Hepatocyte (in vitro differentiated cells): ENCODE results near the gene TBCD. TPM values are rescaled to one million over a fixed set of nuclear protein-coding genes. Genes with fewer than 3 reads are reported as not detected.
"Not testable (repeated sequence)": the region's sequence is repeated elsewhere in the genome, so short reads cannot be mapped to it uniquely, and the experiment has no call there.

Experiments
- DNase-seq: peaks from one replicate; pipeline ENCODE4 v3.0.0-alpha.2; 2016; ENCODE audit warnings: low spot score
- H2AFZ ChIP-seq: fragments of 200-600 bp; sonication (generic); 2 replicates; pipeline ENCODE4 v1.6.0; 2016; ENCODE audit warnings: antibody characterized with exemption, mild to moderate bottlenecking
- H3K27ac ChIP-seq: fragments of 200-600 bp; sonication (generic); 2 replicates; pipeline ENCODE4 v1.5.1; 2016; ENCODE audit warnings: mild to moderate bottlenecking
- H3K27me3 ChIP-seq: fragments of 200-600 bp; sonication (generic); 2 replicates; pipeline ENCODE4 v1.6.1; 2016
- H3K36me3 ChIP-seq: fragments of 200-600 bp; sonication (generic); replicated peaks from 2 replicates; pipeline ENCODE4 v1.5.1; 2016; ENCODE audit warnings: low read depth; ENCODE audit not compliant: insufficient read depth
- H3K4me1 ChIP-seq: fragments of 200-600 bp; sonication (generic); 2 replicates; pipeline ENCODE4 v1.5.1; 2016; ENCODE audit warnings: mild to moderate bottlenecking, moderate library complexity; ENCODE audit not compliant: insufficient read depth
- H3K4me2 ChIP-seq: fragments of 200-600 bp; sonication (generic); 2 replicates; pipeline ENCODE4 v1.6.0; 2016
- H3K4me3 ChIP-seq: fragments of 200-600 bp; sonication (generic); 2 replicates; pipeline ENCODE4 v1.5.1; 2016; ENCODE audit warnings: mild to moderate bottlenecking
- H3K79me2 ChIP-seq: fragments of 200-600 bp; sonication (generic); 2 replicates; pipeline ENCODE4 v1.6.0; 2017; ENCODE audit warnings: mild to moderate bottlenecking
- H3K9me2 ChIP-seq: fragments of 200-600 bp; sonication (generic); replicated peaks from 2 replicates; pipeline ENCODE4 v1.6.0; 2017; ENCODE audit warnings: mild to moderate bottlenecking; ENCODE audit not compliant: insufficient read depth
- H3K9me3 ChIP-seq: fragments of 200-600 bp; sonication (generic); 2 replicates; pipeline ENCODE4 v1.5.1; 2016; ENCODE audit warnings: low read depth, mild to moderate bottlenecking
- H4K20me1 ChIP-seq: fragments of 200-600 bp; sonication (generic); 2 replicates; pipeline ENCODE4 v1.6.0; 2016; ENCODE audit warnings: mild to moderate bottlenecking; ENCODE audit not compliant: insufficient read depth, poor library complexity, severe bottlenecking
- EZH2 ChIP-seq: fragments of 200-600 bp; sonication (generic); IDR thresholded peaks from 2 replicates; pipeline ENCODE4 v1.6.1; 2016; ENCODE audit warnings: antibody characterized with exemption, mild to moderate bottlenecking, borderline replicate concordance
- EZH2phosphoT487 ChIP-seq: fragments of 200-600 bp; sonication (generic); IDR thresholded peaks from one replicate; pipeline ENCODE4 v1.6.1; 2018; ENCODE audit warnings: antibody characterized with exemption, mild to moderate bottlenecking, low read depth, moderate library complexity; ENCODE audit not compliant: unreplicated experiment, severe bottlenecking
- WGBS: methylation state at CpG from one replicate; pipeline ENCODE4 v1.1.6; 2016; ENCODE audit warnings: low lambda C conversion rate; ENCODE audit errors: missing lambda C conversion rate; 5-methylcytosine and 5-hydroxymethylcytosine counted together
- polyA plus RNA-seq: library from polyadenylated mRNA; unstranded; fragments of >200 nt; fragmentation: Nextera tagmentation; extraction: Ambion mirVana; gene quantifications from 2 replicates; pipeline ENCODE4 v1.2.1, GENCODE V29; 2016
- total RNA-seq: library from RNA; depleted of rRNA; stranded (reverse); fragments of >200 nt; gene quantifications from 2 replicates; pipeline ENCODE4 v1.2.3, GENCODE V29; 2014
- TF ChIP-seq, protein P1 (sequence below): fragments of 200-600 bp; sonication (generic); IDR thresholded peaks from 2 replicates; pipeline ENCODE4 v1.5.1; 2016; ENCODE audit warnings: antibody characterized with exemption, mild to moderate bottlenecking; ENCODE audit not compliant: poor library complexity

The TBCD gene
- total and polyA plus RNA-seq, 2 experiments from 2014 or later = 24.5 to 41.5 TPM

DNA sequence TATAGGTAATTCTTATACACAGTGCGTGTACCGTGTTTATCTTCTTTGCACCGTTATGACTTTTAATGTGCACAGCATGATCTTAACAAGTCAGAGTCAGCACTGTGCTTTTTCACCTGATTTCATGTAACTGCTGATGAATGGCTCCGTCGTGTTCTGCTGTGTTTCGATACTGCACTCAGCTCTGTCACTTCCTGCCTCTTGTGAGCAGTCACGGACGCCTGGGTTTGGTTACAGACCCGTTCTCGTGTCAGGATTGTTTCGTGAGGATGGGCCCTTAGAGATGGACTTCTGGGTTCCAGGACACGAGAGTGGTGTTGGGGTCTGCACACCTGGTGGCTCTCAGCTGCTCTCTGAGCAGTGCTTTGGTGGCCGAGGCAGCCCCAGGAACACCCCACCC is 24.6 kb downstream of the TBCD start:
- WGBS = 96% methylated on average over 13 of the region's 13 CpGs
- Histone ChIP-seq H3K79me2 (no peaks in the 10 kb centered on the region), H3K27me3 (no peaks in the 10 kb centered on the region), H4K20me1 (no peaks in the 10 kb centered on the region), H2AFZ (no peak overlapping the region), H3K4me3 (no peak overlapping the region), H3K4me1 (peaks cover 2% of the 10 kb centered on the region), H3K9me3 (no peaks in the 10 kb centered on the region), H3K4me2 (no peak overlapping the region), H3K36me3 (no peaks in the 10 kb centered on the region), H3K9me2 (no peaks in the 10 kb centered on the region), H3K27ac (no peak overlapping the region)
- DNase-seq = no peak
- TF ChIP-seq, protein P1, sequence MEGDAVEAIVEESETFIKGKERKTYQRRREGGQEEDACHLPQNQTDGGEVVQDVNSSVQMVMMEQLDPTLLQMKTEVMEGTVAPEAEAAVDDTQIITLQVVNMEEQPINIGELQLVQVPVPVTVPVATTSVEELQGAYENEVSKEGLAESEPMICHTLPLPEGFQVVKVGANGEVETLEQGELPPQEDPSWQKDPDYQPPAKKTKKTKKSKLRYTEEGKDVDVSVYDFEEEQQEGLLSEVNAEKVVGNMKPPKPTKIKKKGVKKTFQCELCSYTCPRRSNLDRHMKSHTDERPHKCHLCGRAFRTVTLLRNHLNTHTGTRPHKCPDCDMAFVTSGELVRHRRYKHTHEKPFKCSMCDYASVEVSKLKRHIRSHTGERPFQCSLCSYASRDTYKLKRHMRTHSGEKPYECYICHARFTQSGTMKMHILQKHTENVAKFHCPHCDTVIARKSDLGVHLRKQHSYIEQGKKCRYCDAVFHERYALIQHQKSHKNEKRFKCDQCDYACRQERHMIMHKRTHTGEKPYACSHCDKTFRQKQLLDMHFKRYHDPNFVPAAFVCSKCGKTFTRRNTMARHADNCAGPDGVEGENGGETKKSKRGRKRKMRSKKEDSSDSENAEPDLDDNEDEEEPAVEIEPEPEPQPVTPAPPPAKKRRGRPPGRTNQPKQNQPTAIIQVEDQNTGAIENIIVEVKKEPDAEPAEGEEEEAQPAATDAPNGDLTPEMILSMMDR = no peak
- TF ChIP-seq EZH2 (no peak), EZH2phosphoT487 (no peak)

- TF ChIP-seq, protein P1 = peak; percentile 28
- not testable (repeated sequence) for H3K27ac ChIP-seq, H4K20me1 ChIP-seq, H3K27me3 ChIP-seq, H3K36me3 ChIP-seq, DNase-seq, H3K4me3 ChIP-seq, H2AFZ ChIP-seq, H3K4me1 ChIP-seq, H3K79me2 ChIP-seq, H3K9me3 ChIP-seq, H3K4me2 ChIP-seq, H3K9me2 ChIP-seq
- 81% methylated on average over 17 of the region's 21 CpGs for WGBS
Measured at GRCh38 chr17:82777778-82778375, 26.0 kb downstream of the TBCD start.

GRCh38 chr17:82779541-82779940 is 27.7 kb downstream of the TBCD start:
- no peaks in the 10 kb centered on the region for H3K79me2 ChIP-seq
- no peaks in the 10 kb centered on the region for H3K36me3 ChIP-seq
- H3K27me3 ChIP-seq = no peaks in the 10 kb centered on the region
- peaks cover 7% of the 10 kb centered on the region for H3K4me1 ChIP-seq
- H3K9me2 ChIP-seq = no peaks in the 10 kb centered on the region
- no peak overlapping the region for H3K4me2 ChIP-seq
- no peaks in the 10 kb centered on the region for H3K9me3 ChIP-seq
- DNase-seq = no peak
- H3K27ac ChIP-seq = no peak overlapping the region
- no peaks in the 10 kb centered on the region for H4K20me1 ChIP-seq
- H3K4me3 ChIP-seq = no peak overlapping the region
- no peak overlapping the region for H2AFZ ChIP-seq
- no peak for TF ChIP-seq EZH2
- no peak for TF ChIP-seq EZH2phosphoT487
- TF ChIP-seq, protein P1 = no peak
- whole genome bisulfite sequencing = 98% methylated on average over 12 of the region's 23 CpGs

GRCh38 chr17:82780195-82780594 is 28.3 kb downstream of the TBCD start:
- H3K4me1 ChIP-seq = peaks cover 4% of the 10 kb centered on the region
- H4K20me1 ChIP-seq = no peaks in the 10 kb centered on the region
- no peak overlapping the region for H3K27ac ChIP-seq
- 81% methylated on average over 12 of the region's 12 CpGs for WGBS
- H3K4me3 ChIP-seq = no peak overlapping the region
- no peaks in the 10 kb centered on the region for H3K27me3 ChIP-seq
- H3K9me3 ChIP-seq = no peaks in the 10 kb centered on the region
- no peak overlapping the region for H3K4me2 ChIP-seq
- no peaks in the 10 kb centered on the region for H3K9me2 ChIP-seq
- no peaks in the 10 kb centered on the region for H3K36me3 ChIP-seq
- no peak for DNase-seq
- H2AFZ ChIP-seq = no peak overlapping the region
- no peaks in the 10 kb centered on the region for H3K79me2 ChIP-seq
- TF ChIP-seq, protein P1 = no peak
- TF ChIP-seq EZH2 (no peak), EZH2phosphoT487 (no peak)
